GM12878 (cell line): ENCODE data around the gene C10orf67. TPM values are rescaled to one million over a fixed set of nuclear protein-coding genes. Genes with fewer than 3 reads are reported as not detected.

Experiments
- ATAC-seq: fragments of 200-7000 bp; cut with Tn5 transposase; 3 replicates; pipeline ENCODE4 v1.9.1; 2020; ENCODE audit warnings: mild to moderate bottlenecking, moderate library complexity
- BruUV-seq: library from RNA; stranded (reverse); fragments of 400-500 nt; replicated peaks from 2 replicates; lab custom pipeline; 2021; lab: Mats Ljungman, UMichigan
- CTCF ChIA-PET: fragments of 300-600 bp; sonication (Branson Sonifier 250); formaldehyde crosslinking; extraction: SDS; loops from one replicate; lab custom pipeline; 2021; ENCODE audit warnings: inconsistent platforms; lab: Yijun Ruan, JAX
- POLR2A ChIA-PET: fragments of 350-600 bp; formaldehyde crosslinking; extraction: SDS; loops from one replicate; lab custom pipeline; 2021; ENCODE audit warnings: inconsistent platforms; lab: Charles Lee
- RAD21 ChIA-PET: fragments of 300-600 bp; sonication (Branson Sonifier 250); formaldehyde crosslinking; loops from one replicate; lab custom pipeline; 2023; ENCODE audit warnings: antibody characterized with exemption; ENCODE audit not compliant: unreplicated experiment; lab: Charles Lee
- SMC1A ChIA-PET: fragments of 300-600 bp; sonication (Branson Sonifier 250); formaldehyde crosslinking; loops from one replicate; lab custom pipeline; 2023; ENCODE audit not compliant: unreplicated experiment, uncharacterized antibody; lab: Charles Lee
- DNase-seq: peaks from one replicate; pipeline ENCODE4 v3.0.0-alpha.2; 2011; ENCODE audit warnings: low read depth, low spot score
- FAIRE-seq: peaks from 3 replicates; lab custom pipeline; 2011; peaks lifted over from hg19 to GRCh38; lab: Jason Lieb, UNC
- H2AFZ ChIP-seq: 2 replicates; pipeline ENCODE4 v1.6.0; 2011; ENCODE audit warnings: low read depth, low read length, control low read depth; ENCODE audit not compliant: control insufficient read depth
- H3K27ac ChIP-seq: 2 replicates; pipeline ENCODE4 v1.5.1; 2011; ENCODE audit warnings: control low read depth; ENCODE audit not compliant: control insufficient read depth, insufficient read depth
- H3K27me3 ChIP-seq, 2 experiments: replicated peaks in 1 of 2; 2 replicates each; pipeline versions ENCODE4 v1.6.0 to v1.6.1; 2011; ENCODE audit warnings: low read length in 1 of 2; ENCODE audit not compliant: control insufficient read depth in 2 of 2, insufficient read depth in 2 of 2
- H3K36me3 ChIP-seq, 2 experiments: 2 replicates each; pipeline ENCODE4 v1.5.1; 2011; ENCODE audit warnings: low read length in 1 of 2; ENCODE audit not compliant: control insufficient read depth in 2 of 2, insufficient read depth in 2 of 2
- H3K4me1 ChIP-seq: 2 replicates; pipeline ENCODE4 v1.6.1; 2011; ENCODE audit warnings: mild to moderate bottlenecking, low read length, moderate library complexity, mixed read lengths; ENCODE audit not compliant: control insufficient read depth, insufficient read depth
- H3K4me2 ChIP-seq: 2 replicates; pipeline ENCODE4 v1.6.0; 2011; ENCODE audit warnings: control low read depth; ENCODE audit not compliant: control insufficient read depth, insufficient read depth
- H3K4me3 ChIP-seq: fragments of 200-600 bp; sonication (generic); 2 replicates; pipeline ENCODE4 v1.5.1; 2016
- H3K79me2 ChIP-seq: 2 replicates; pipeline ENCODE4 v1.6.0; 2011; ENCODE audit warnings: low read length; ENCODE audit not compliant: control insufficient read depth, insufficient read depth
- H3K9ac ChIP-seq: 2 replicates; pipeline ENCODE4 v1.8.0; 2011; ENCODE audit warnings: low read length, control low read depth, mixed read lengths; ENCODE audit not compliant: control insufficient read depth, insufficient read depth
- H3K9me3 ChIP-seq: replicated peaks from 3 replicates; pipeline ENCODE4 v1.5.1; 2011; ENCODE audit warnings: mild to moderate bottlenecking, low read length; ENCODE audit not compliant: control insufficient read depth, insufficient read depth
- H4K20me1 ChIP-seq: 2 replicates; pipeline ENCODE4 v1.6.0; 2011; ENCODE audit not compliant: control insufficient read depth, insufficient read depth
- BHLHE40 ChIP-seq, 2 experiments: fragments of 450-650 bp in 1 of 2; IDR thresholded peaks; 2 replicates each; pipeline ENCODE4 v1.6.1; 2011 to 2017; ENCODE audit warnings: low read depth in 2 of 2, borderline replicate concordance in 1 of 2, improper control_type of control experiment in 1 of 2, low read length in 1 of 2, mild to moderate bottlenecking in 1 of 2
- BRCA1 ChIP-seq: IDR thresholded peaks from 2 replicates; pipeline ENCODE4 v1.6.1; 2011; ENCODE audit warnings: low read depth, low read length, improper control_type of control experiment
- EZH2 ChIP-seq: IDR thresholded peaks from 2 replicates; pipeline ENCODE4 v1.6.1; 2012; ENCODE audit warnings: low read depth, mild to moderate bottlenecking, control low read depth, inconsistent platforms, low read length, borderline replicate concordance; ENCODE audit not compliant: control insufficient read depth
- FOXM1 ChIP-seq: IDR thresholded peaks from 2 replicates; pipeline ENCODE4 v1.6.1; 2012; ENCODE audit warnings: low read depth, mild to moderate bottlenecking, inconsistent platforms, low read length, moderate library complexity
- GABPA ChIP-seq: IDR thresholded peaks from 2 replicates; pipeline ENCODE4 v1.6.1; 2014; ENCODE audit warnings: antibody characterized with exemption, low read depth, mild to moderate bottlenecking, inconsistent platforms
- IKZF1 ChIP-seq: fragments of 450-650 bp; conservative IDR thresholded peaks from 2 replicates; pipeline ENCODE4 v1.6.1; 2017; ENCODE audit warnings: antibody characterized with exemption, mild to moderate bottlenecking
- POLR2AphosphoS2 ChIP-seq: IDR thresholded peaks from 2 replicates; pipeline ENCODE4 v1.6.1; 2011; ENCODE audit warnings: low read depth, mild to moderate bottlenecking, low read length, improper control_type of control experiment, moderate library complexity
- RB1 ChIP-seq: fragments of 450-650 bp; formaldehyde crosslinking; IDR thresholded peaks from 2 replicates; pipeline ENCODE4 v1.6.1; 2017; ENCODE audit warnings: mild to moderate bottlenecking, borderline replicate concordance
- TCF7 ChIP-seq: IDR thresholded peaks from 2 replicates; pipeline ENCODE4 v1.6.1; 2014; ENCODE audit warnings: antibody characterized with exemption, borderline replicate concordance
- ZNF687 ChIP-seq: fragments of 450-650 bp; IDR thresholded peaks from 2 replicates; pipeline ENCODE4 v1.6.1; 2017; ENCODE audit warnings: mild to moderate bottlenecking, moderate library complexity
- WGBS: methylation state at CpG from one replicate; pipeline ENCODE4 v1.1.6; 2016; ENCODE audit warnings: low lambda C conversion rate; ENCODE audit not compliant: insufficient replicate concordance, insufficient coverage; ENCODE audit errors: missing lambda C conversion rate; 5-methylcytosine and 5-hydroxymethylcytosine counted together
- in situ Hi-C: fragments of 300-500 bp; cut with MboI; formaldehyde crosslinking; loops from 9 replicates; pipeline ENCODE4 v1.14.3; 2018; ENCODE audit warnings: mixed read lengths
- intact Hi-C: fragments of 100-400 bp; cut with micrococcal nuclease; formaldehyde crosslinking; loops from one replicate; pipeline ENCODE4 v1.14.2; 2022; ENCODE audit not compliant: unreplicated experiment
- polyA plus RNA-seq, 11 experiments: library from polyadenylated mRNA; depleted of rRNA in 4 of 11; unstranded in 6 of 11; stranded (reverse) in 5 of 11; fragments of >200 nt; fragmentation: Nextera tagmentation in 4 of 11; fragmentation: Illumina TruSeq in 1 of 11; extraction: Ambion mirVana in 4 of 11; extraction: Trizol in 1 of 11; gene quantifications; 1 replicate in 1 of 11; 2 replicates in 10 of 11; pipeline versions ENCODE4 v1.2.1 to v1.2.3, GENCODE V29; 2011 to 2016; ENCODE audit warnings: inconsistent platforms in 2 of 11, missing spikeins in 2 of 11, low read depth in 1 of 11
- total RNA-seq, 4 experiments: library from RNA; depleted of rRNA in 3 of 4; stranded (reverse); fragments of >200 nt in 3 of 4; fragmentation: Illumina TruSeq in 1 of 4; extraction: Trizol in 1 of 4; gene quantifications; 2 replicates each; pipeline versions ENCODE4 v1.2.1 to v1.2.3, GENCODE V29; 2013 to 2021
- TF ChIP-seq, protein P1 (sequence below): fragments of 450-650 bp; IDR thresholded peaks from 2 replicates; pipeline ENCODE4 v1.6.1; 2014; ENCODE audit warnings: mild to moderate bottlenecking

Gene C10orf67
- total and polyA plus RNA-seq, 10 of the 15 experiments (the other 5 are each of a cell fraction or from before 2014, with no cell fraction given): 0.06 TPM; not detected in 9

GRCh38 chr10:23263441-23264164 is 81.0 kb downstream of the C10orf67 start:
- in situ Hi-C loops: no loop called here
- Histone ChIP-seq H3K4me2 (no peak overlapping the region), H3K9me3 (no peaks in the 10 kb centered on the region), H3K4me3 (no peak overlapping the region), H4K20me1 (no peaks in the 10 kb centered on the region), H2AFZ (no peak overlapping the region), H3K27me3 (no peaks in the 10 kb centered on the region; a peak in 1 of 4 replicates), H3K4me1 (no peaks in the 10 kb centered on the region), H3K79me2 (no peaks in the 10 kb centered on the region), H3K36me3 (no peaks in the 10 kb centered on the region), H3K27ac (no peak overlapping the region), H3K9ac (no peak overlapping the region)
- POLR2A ChIA-PET: no interaction called here
- WGBS: 6% methylated on average over 9 of the region's 9 CpGs
- BruUV-seq: no TSS peak
- SMC1A ChIA-PET: no interaction called here
- FAIRE-seq (no peak), DNase-seq (no peak), ATAC-seq (no peak)
- CTCF ChIA-PET: no interaction called here
- TF ChIP-seq, protein P1, sequence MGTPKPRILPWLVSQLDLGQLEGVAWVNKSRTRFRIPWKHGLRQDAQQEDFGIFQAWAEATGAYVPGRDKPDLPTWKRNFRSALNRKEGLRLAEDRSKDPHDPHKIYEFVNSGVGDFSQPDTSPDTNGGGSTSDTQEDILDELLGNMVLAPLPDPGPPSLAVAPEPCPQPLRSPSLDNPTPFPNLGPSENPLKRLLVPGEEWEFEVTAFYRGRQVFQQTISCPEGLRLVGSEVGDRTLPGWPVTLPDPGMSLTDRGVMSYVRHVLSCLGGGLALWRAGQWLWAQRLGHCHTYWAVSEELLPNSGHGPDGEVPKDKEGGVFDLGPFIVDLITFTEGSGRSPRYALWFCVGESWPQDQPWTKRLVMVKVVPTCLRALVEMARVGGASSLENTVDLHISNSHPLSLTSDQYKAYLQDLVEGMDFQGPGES: no peak
- no peak for TF ChIP-seq EZH2
- no peak for TF ChIP-seq RB1
- no peak for TF ChIP-seq FOXM1
- TF ChIP-seq BRCA1: no peak
- TF ChIP-seq ZNF687: no peak
- TF ChIP-seq POLR2AphosphoS2: no peak
- TF ChIP-seq IKZF1: no peak
- no peak for TF ChIP-seq TCF7
- TF ChIP-seq GABPA: no peak
- no peak for TF ChIP-seq BHLHE40 (IDR thresholded peaks at IDR 0.05; ENCODE audit: borderline replicate concordance in 1 of 2, low read depth in 2 of 2, low read length in 1 of 2)
- RAD21 ChIA-PET: interaction anchor here (0.5 kb wide), 1 partner anchor 606 kb away, joined by 3 read pairs; no protein-coding TSS in a partner anchor
- intact Hi-C loops: no loop called here
